ENCODE results near the gene ZNF609. TPM values are rescaled to one million over a fixed set of nuclear protein-coding genes. Genes with fewer than 3 reads are reported as not detected.
"Not testable (repeated sequence)": the region's sequence is repeated elsewhere in the genome, so short reads cannot be mapped to it uniquely, and the experiment has no call there.

ZNF609 gene
- total RNA-seq, 1 donor from 2014 or later, result 16.0 TPM

- Histone ChIP-seq H3K4me1 (peaks cover 0 to 4% of the 10 kb centered on the region in 2 donors), H3K27me3 (no peaks in the 10 kb centered on the region), H3K9me3 (no peaks in the 10 kb centered on the region), H3K27ac (no peak overlapping the region), H3K36me3 (no peaks in the 10 kb centered on the region), H3K4me3 (no peak overlapping the region)
- no peak for DNase-seq (ENCODE audit: low spot score in 2 of 2)
- TF ChIP-seq, protein P1, sequence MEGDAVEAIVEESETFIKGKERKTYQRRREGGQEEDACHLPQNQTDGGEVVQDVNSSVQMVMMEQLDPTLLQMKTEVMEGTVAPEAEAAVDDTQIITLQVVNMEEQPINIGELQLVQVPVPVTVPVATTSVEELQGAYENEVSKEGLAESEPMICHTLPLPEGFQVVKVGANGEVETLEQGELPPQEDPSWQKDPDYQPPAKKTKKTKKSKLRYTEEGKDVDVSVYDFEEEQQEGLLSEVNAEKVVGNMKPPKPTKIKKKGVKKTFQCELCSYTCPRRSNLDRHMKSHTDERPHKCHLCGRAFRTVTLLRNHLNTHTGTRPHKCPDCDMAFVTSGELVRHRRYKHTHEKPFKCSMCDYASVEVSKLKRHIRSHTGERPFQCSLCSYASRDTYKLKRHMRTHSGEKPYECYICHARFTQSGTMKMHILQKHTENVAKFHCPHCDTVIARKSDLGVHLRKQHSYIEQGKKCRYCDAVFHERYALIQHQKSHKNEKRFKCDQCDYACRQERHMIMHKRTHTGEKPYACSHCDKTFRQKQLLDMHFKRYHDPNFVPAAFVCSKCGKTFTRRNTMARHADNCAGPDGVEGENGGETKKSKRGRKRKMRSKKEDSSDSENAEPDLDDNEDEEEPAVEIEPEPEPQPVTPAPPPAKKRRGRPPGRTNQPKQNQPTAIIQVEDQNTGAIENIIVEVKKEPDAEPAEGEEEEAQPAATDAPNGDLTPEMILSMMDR (IDR thresholded peaks at IDR 0.05), result no peak
- intact Hi-C loops (cut with DNase I), result no loop called here
Measured at GRCh38 chr15:64597477-64597822, 137.1 kb downstream of the ZNF609 start.

- TF ChIP-seq, protein P1 (IDR thresholded peaks at IDR 0.05), result no peak
- Histone ChIP-seq H3K36me3 (no peaks in the 10 kb centered on the region), H3K9me3 (no peaks in the 10 kb centered on the region), H3K4me3 (no peak overlapping the region), H3K4me1 (peaks cover 0 to 4% of the 10 kb centered on the region in 2 donors), H3K27ac (no peak overlapping the region), H3K27me3 (no peaks in the 10 kb centered on the region)
- no peak for DNase-seq (ENCODE audit: low spot score in 2 of 2)
- intact Hi-C loops (cut with DNase I), result no loop called here
Measured at GRCh38 chr15:64599226-64599625, 138.8 kb downstream of the ZNF609 start.

DNA sequence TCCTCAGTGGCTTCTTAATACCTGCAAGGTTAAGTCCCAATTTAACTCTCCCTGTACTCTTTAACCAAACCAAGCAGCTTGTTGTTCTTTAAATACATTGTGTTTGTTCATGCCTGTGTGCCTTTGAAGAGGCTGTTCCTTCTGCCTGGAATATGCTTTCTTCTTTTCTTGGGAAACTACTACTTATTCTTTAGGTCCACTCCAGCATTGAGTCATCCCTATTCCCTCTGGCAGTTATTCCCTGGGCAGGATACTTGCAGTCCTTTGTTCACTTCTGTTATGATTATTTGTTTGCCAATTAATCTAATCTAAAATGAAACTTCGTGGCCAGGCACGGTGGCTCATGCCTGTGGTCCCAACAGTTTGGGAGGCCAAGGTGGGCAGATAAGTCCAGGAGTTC, 139.3 kb downstream of the ZNF609 start:
- no peaks in the 10 kb centered on the region for H3K36me3 ChIP-seq
- H3K9me3 ChIP-seq, result no peaks in the 10 kb centered on the region
- H3K27ac ChIP-seq, result no peak overlapping the region
- H3K27me3 ChIP-seq, result no peaks in the 10 kb centered on the region
- DNase-seq (ENCODE audit: low spot score in 2 of 2), result no peak
- no peak overlapping the region for H3K4me3 ChIP-seq
- TF ChIP-seq, protein P1 (IDR thresholded peaks at IDR 0.05), result no peak
- intact Hi-C loops (cut with DNase I), result no loop called here
- peaks cover 0 to 4% of the 10 kb centered on the region in 2 donors for H3K4me1 ChIP-seq

GRCh38 chr15:64600794-64601193, 140.4 kb downstream of the ZNF609 start:
- TF ChIP-seq, protein P1 (IDR thresholded peaks at IDR 0.05), result no peak
- H3K9me3 ChIP-seq, result no peaks in the 10 kb centered on the region
- no peaks in the 10 kb centered on the region for H3K36me3 ChIP-seq
- no peak for DNase-seq (ENCODE audit: low spot score in 2 of 2)
- intact Hi-C loops (cut with DNase I), result no loop called here
- no peaks in the 10 kb centered on the region for H3K27me3 ChIP-seq
- H3K4me3 ChIP-seq, result no peak overlapping the region
- peaks cover 0 to 4% of the 10 kb centered on the region in 2 donors for H3K4me1 ChIP-seq
- no peak overlapping the region for H3K27ac ChIP-seq

- Histone ChIP-seq H3K36me3 (no peaks in the 10 kb centered on the region), H3K27ac (no peak overlapping the region), H3K27me3 (no peaks in the 10 kb centered on the region), H3K9me3 (no peaks in the 10 kb centered on the region), H3K4me1 (no peaks in the 10 kb centered on the region), H3K4me3 (no peak overlapping the region)
- DNase-seq (ENCODE audit: low spot score in 2 of 2), result no peak
- intact Hi-C loops (cut with DNase I), result no loop called here
- TF ChIP-seq, protein P1 (IDR thresholded peaks at IDR 0.05), result no peak
Measured at GRCh38 chr15:64604319-64604718, 143.9 kb downstream of the ZNF609 start.

- H3K4me1 ChIP-seq; DNase-seq (ENCODE audit: low spot score in 2 of 2); intact Hi-C loops (cut with DNase I); H3K27ac ChIP-seq; H3K36me3 ChIP-seq; H3K27me3 ChIP-seq; H3K4me3 ChIP-seq; H3K9me3 ChIP-seq: not testable (repeated sequence)
Measured at GRCh38 chr15:64607416-64607815, 147.0 kb downstream of the ZNF609 start.

Data from ascending aorta (tissue), 2 donors.